H9 (cell line): ENCODE data around the gene REG4. TPM values are rescaled to one million over a fixed set of nuclear protein-coding genes. Genes with fewer than 3 reads are reported as not detected.

Experiments
- DNase-seq: peaks from one replicate; pipeline ENCODE4 v3.0.0-alpha.2; 2017
- H2AFZ ChIP-seq: one replicate; pipeline ENCODE4 v1.6.1; 2013; ENCODE audit warnings: mild to moderate bottlenecking, low read length, control low read depth, moderate library complexity
- H2AK5ac ChIP-seq: 2 replicates; pipeline ENCODE4 v1.6.1; 2013; ENCODE audit warnings: low read length, control low read depth, mixed read lengths; ENCODE audit not compliant: insufficient read length
- H2BK120ac ChIP-seq: one replicate; pipeline ENCODE4 v1.6.1; 2013; ENCODE audit warnings: low read depth, mild to moderate bottlenecking, low read length, control low read depth, inconsistent platforms; ENCODE audit not compliant: poor library complexity, severe bottlenecking
- H2BK12ac ChIP-seq: 2 replicates; pipeline ENCODE4 v1.6.1; 2013; ENCODE audit warnings: low read length, control low read depth, mixed read lengths, low read depth; ENCODE audit not compliant: insufficient read length
- H2BK15ac ChIP-seq: 2 replicates; pipeline ENCODE4 v1.6.1; 2013; ENCODE audit warnings: low read depth, low read length, control low read depth
- H2BK20ac ChIP-seq: one replicate; pipeline ENCODE4 v1.6.1; 2013; ENCODE audit warnings: low read depth, mild to moderate bottlenecking, low read length, control low read depth, inconsistent platforms; ENCODE audit not compliant: poor library complexity, severe bottlenecking
- H2BK5ac ChIP-seq: 2 replicates; pipeline ENCODE4 v1.6.1; 2013; ENCODE audit warnings: low read length, control low read depth, mixed read lengths; ENCODE audit not compliant: insufficient read length
- H3K14ac ChIP-seq: 2 replicates; pipeline ENCODE4 v1.6.1; 2013; ENCODE audit warnings: low read length, control low read depth; ENCODE audit not compliant: insufficient read depth
- H3K18ac ChIP-seq: 2 replicates; pipeline ENCODE4 v1.6.1; 2013; ENCODE audit warnings: low read depth, mild to moderate bottlenecking, mixed read lengths, low read length, control low read depth; ENCODE audit not compliant: insufficient read length
- H3K23ac ChIP-seq: 2 replicates; pipeline ENCODE4 v1.6.1; 2013; ENCODE audit warnings: low read length, control low read depth, mixed read lengths, low read depth; ENCODE audit not compliant: insufficient read length
- H3K23me2 ChIP-seq: 2 replicates; pipeline ENCODE4 v1.6.1; 2013; ENCODE audit warnings: low read depth, mild to moderate bottlenecking, mixed read lengths, low read length, control low read depth; ENCODE audit not compliant: insufficient read length, poor library complexity, severe bottlenecking
- H3K27ac ChIP-seq: 2 replicates; pipeline ENCODE4 v1.5.1; 2013; ENCODE audit warnings: low read length, control low read depth, mixed read lengths, low read depth; ENCODE audit not compliant: insufficient read length
- H3K27me3 ChIP-seq: 2 replicates; pipeline ENCODE4 v1.6.1; 2013; ENCODE audit warnings: low read length, control low read depth, inconsistent platforms; ENCODE audit not compliant: insufficient read depth
- H3K4ac ChIP-seq: 2 replicates; pipeline ENCODE4 v1.6.1; 2013; ENCODE audit warnings: low read depth, mild to moderate bottlenecking, control low read depth, inconsistent platforms, low read length, moderate library complexity
- H3K4me1 ChIP-seq: 2 replicates; pipeline ENCODE4 v1.6.1; 2013; ENCODE audit warnings: low read length, control low read depth, inconsistent platforms; ENCODE audit not compliant: insufficient read depth
- H3K4me2 ChIP-seq: 2 replicates; pipeline ENCODE4 v1.6.1; 2013; ENCODE audit warnings: low read length, control low read depth, mixed read lengths; ENCODE audit not compliant: insufficient read length, insufficient read depth
- H3K56ac ChIP-seq: 2 replicates; pipeline ENCODE4 v1.6.1; 2013; ENCODE audit warnings: low read depth, mild to moderate bottlenecking, mixed read lengths, low read length, control low read depth; ENCODE audit not compliant: insufficient read length
- H3K79me1 ChIP-seq: 2 replicates; pipeline ENCODE4 v1.6.1; 2013; ENCODE audit warnings: low read depth, mild to moderate bottlenecking, moderate library complexity, low read length, control low read depth, inconsistent platforms; ENCODE audit not compliant: insufficient read depth, poor library complexity, severe bottlenecking
- H3K79me2 ChIP-seq: 2 replicates; pipeline ENCODE4 v1.6.1; 2013; ENCODE audit warnings: low read length, control low read depth, inconsistent platforms; ENCODE audit not compliant: insufficient read depth
- H3K9ac ChIP-seq: 2 replicates; pipeline ENCODE4 v1.6.1; 2013; ENCODE audit warnings: low read length, control low read depth, mixed read lengths; ENCODE audit not compliant: insufficient read length; ENCODE audit errors: extremely low read depth
- H3K9me3 ChIP-seq: one replicate; pipeline ENCODE4 v1.6.1; 2013; ENCODE audit warnings: low read depth, low read length, inconsistent platforms; ENCODE audit not compliant: control insufficient read depth
- H3T11ph ChIP-seq: one replicate; pipeline ENCODE4 v1.6.1; 2013; ENCODE audit warnings: mild to moderate bottlenecking, low read length, control low read depth, inconsistent platforms
- H4K20me1 ChIP-seq: one replicate; pipeline ENCODE4 v1.6.1; 2013; ENCODE audit not compliant: control insufficient read depth, insufficient read length, insufficient read depth
- H4K5ac ChIP-seq: 2 replicates; pipeline ENCODE4 v1.6.1; 2013; ENCODE audit warnings: low read depth, mild to moderate bottlenecking, mixed read lengths, low read length, control low read depth; ENCODE audit not compliant: insufficient read length
- H4K8ac ChIP-seq: replicated peaks from 2 replicates; pipeline ENCODE4 v1.6.1; 2013; ENCODE audit warnings: low read length, control low read depth, mixed read lengths, low read depth; ENCODE audit not compliant: insufficient read length
- H4K91ac ChIP-seq: 2 replicates; pipeline ENCODE4 v1.6.1; 2013; ENCODE audit warnings: low read depth, mild to moderate bottlenecking, moderate library complexity, mixed read lengths, low read length, control low read depth; ENCODE audit not compliant: insufficient read length
- H3K27ac Mint-ChIP-seq, 3 experiments: 2 replicates in 2 of 3; 3 replicates in 1 of 3; pipeline ENCODE4 v1.8.0; 2020 to 2021; ENCODE audit warnings: mixed read lengths in 3 of 3, mild to moderate bottlenecking in 1 of 3, moderate library complexity in 1 of 3
- H3K27me3 Mint-ChIP-seq: 2 replicates; pipeline ENCODE4 v1.8.0; 2021; ENCODE audit warnings: low read depth, mild to moderate bottlenecking, moderate library complexity, mixed read lengths
- H3K36me3 Mint-ChIP-seq, 3 experiments: 2 replicates in 2 of 3; 3 replicates in 1 of 3; pipeline ENCODE4 v1.8.0; 2020 to 2021; ENCODE audit warnings: low read depth in 3 of 3, mixed read lengths in 3 of 3; ENCODE audit not compliant: insufficient read depth in 1 of 3
- H3K4me1 Mint-ChIP-seq, 2 experiments: 2 replicates each; pipeline ENCODE4 v1.8.0; 2020; ENCODE audit warnings: mixed read lengths in 2 of 2
- H3K4me3 Mint-ChIP-seq, 2 experiments: 2 replicates in 1 of 2; 3 replicates in 1 of 2; pipeline ENCODE4 v1.8.0; 2020 to 2021; ENCODE audit warnings: mild to moderate bottlenecking in 2 of 2, mixed read lengths in 2 of 2, moderate library complexity in 1 of 2
- H3K9me3 Mint-ChIP-seq, 2 experiments: 2 replicates in 1 of 2; 3 replicates in 1 of 2; pipeline ENCODE4 v1.8.0; 2020; ENCODE audit warnings: mild to moderate bottlenecking in 2 of 2, mixed read lengths in 2 of 2, moderate library complexity in 1 of 2
- WGBS: extraction: QIAGEN DNeasy Blood & Tissue Kit; methylation state at CpG from one replicate; pipeline ENCODE4 v1.1.7; 2013; ENCODE audit warnings: missing lambda C conversion rate, low lambda C conversion rate, mixed read lengths; ENCODE audit not compliant: insufficient read length; ENCODE audit errors: extremely low coverage; 5-methylcytosine and 5-hydroxymethylcytosine counted together
- total RNA-seq: library from RNA; stranded (reverse); gene quantifications from 2 replicates; pipeline ENCODE4 v1.2.1, GENCODE V29; 2021
- TF ChIP-seq, protein P1 (sequence below): fragments of 200-600 bp; sonication (generic); conservative IDR thresholded peaks from 3 replicates; pipeline ENCODE4 v1.8.0; 2021; ENCODE audit warnings: antibody characterized with exemption, mild to moderate bottlenecking

Gene REG4
- total RNA-seq, 1 experiment from 2014 or later: not detected

GRCh38 chr1:119815928-119816327 lies 4.7 kb upstream of the REG4 start:
- H3K4ac ChIP-seq: no peak overlapping the region
- H3K23ac ChIP-seq: no peak overlapping the region
- no peak overlapping the region for H2BK12ac ChIP-seq
- H2BK120ac ChIP-seq: no peak overlapping the region
- H3K9me3 ChIP-seq: no peaks in the 10 kb centered on the region
- H3K23me2 ChIP-seq: no peaks in the 10 kb centered on the region
- H2BK20ac ChIP-seq: no peak overlapping the region
- H3K4me2 ChIP-seq: no peak overlapping the region
- no peak overlapping the region for H3K27ac ChIP-seq
- H2BK5ac ChIP-seq: no peak overlapping the region
- no peaks in the 10 kb centered on the region for H3K4me1 ChIP-seq
- no peak overlapping the region for H4K5ac ChIP-seq
- no peak overlapping the region for H3K18ac ChIP-seq
- no peak overlapping the region for H3T11ph ChIP-seq
- H4K91ac ChIP-seq: no peak overlapping the region
- no peak overlapping the region for H2BK15ac ChIP-seq
- Mint-ChIP-seq H3K27me3 (peaks cover 5% of the 10 kb centered on the region), H3K27ac (no peak overlapping the region), H3K36me3 (no peaks in the 10 kb centered on the region), H3K4me1 (no peaks in the 10 kb centered on the region), H3K4me3 (no peak overlapping the region), H3K9me3 (no peaks in the 10 kb centered on the region)
- H3K14ac ChIP-seq: no peak overlapping the region
- H4K8ac ChIP-seq: no peak overlapping the region
- no peaks in the 10 kb centered on the region for H3K27me3 ChIP-seq
- DNase-seq: no peak
- WGBS: 100% methylated on average over 1 of the region's 7 CpGs
- no peaks in the 10 kb centered on the region; the same call in 1 of the 2 replicates for H3K79me2 ChIP-seq
- no peak overlapping the region for H2AK5ac ChIP-seq
- no peaks in the 10 kb centered on the region for H3K79me1 ChIP-seq
- TF ChIP-seq, protein P1, sequence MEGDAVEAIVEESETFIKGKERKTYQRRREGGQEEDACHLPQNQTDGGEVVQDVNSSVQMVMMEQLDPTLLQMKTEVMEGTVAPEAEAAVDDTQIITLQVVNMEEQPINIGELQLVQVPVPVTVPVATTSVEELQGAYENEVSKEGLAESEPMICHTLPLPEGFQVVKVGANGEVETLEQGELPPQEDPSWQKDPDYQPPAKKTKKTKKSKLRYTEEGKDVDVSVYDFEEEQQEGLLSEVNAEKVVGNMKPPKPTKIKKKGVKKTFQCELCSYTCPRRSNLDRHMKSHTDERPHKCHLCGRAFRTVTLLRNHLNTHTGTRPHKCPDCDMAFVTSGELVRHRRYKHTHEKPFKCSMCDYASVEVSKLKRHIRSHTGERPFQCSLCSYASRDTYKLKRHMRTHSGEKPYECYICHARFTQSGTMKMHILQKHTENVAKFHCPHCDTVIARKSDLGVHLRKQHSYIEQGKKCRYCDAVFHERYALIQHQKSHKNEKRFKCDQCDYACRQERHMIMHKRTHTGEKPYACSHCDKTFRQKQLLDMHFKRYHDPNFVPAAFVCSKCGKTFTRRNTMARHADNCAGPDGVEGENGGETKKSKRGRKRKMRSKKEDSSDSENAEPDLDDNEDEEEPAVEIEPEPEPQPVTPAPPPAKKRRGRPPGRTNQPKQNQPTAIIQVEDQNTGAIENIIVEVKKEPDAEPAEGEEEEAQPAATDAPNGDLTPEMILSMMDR: no peak
- H3K56ac ChIP-seq: no peak overlapping the region
- no peak overlapping the region for H2AFZ ChIP-seq
- no peaks in the 10 kb centered on the region for H4K20me1 ChIP-seq
- no peak overlapping the region for H3K9ac ChIP-seq
